OCI-LY1 (cell line): ENCODE data around the gene NR1D2.

ENCODE experiments used
- H2AFZ ChIP-seq: fragments of 200-600 bp; sonication (generic), shearing (Covaris generic); 2 replicates; pipeline ENCODE4 v1.6.0; 2014; ENCODE audit warnings: antibody characterized with exemption, mild to moderate bottlenecking, low read length
- H3F3A ChIP-seq: fragments of 200-600 bp; sonication (generic), shearing (Covaris generic); 2 replicates; pipeline ENCODE4 v1.6.0; 2014; ENCODE audit warnings: mild to moderate bottlenecking, antibody characterized with exemption, low read length, moderate library complexity; ENCODE audit not compliant: insufficient read depth
- H3K27ac ChIP-seq: fragments of 200-600 bp; sonication (generic); 2 replicates; pipeline ENCODE4 v1.5.1; 2014; ENCODE audit warnings: low read length, mixed run types, mild to moderate bottlenecking, low read depth; ENCODE audit not compliant: poor library complexity, severe bottlenecking
- H3K27me3 ChIP-seq: fragments of 200-600 bp; sonication (generic); 2 replicates; pipeline ENCODE4 v1.6.0; 2014; ENCODE audit warnings: antibody characterized with exemption, mild to moderate bottlenecking, low read length, moderate library complexity; ENCODE audit not compliant: insufficient read depth
- H3K36me3 ChIP-seq: fragments of 200-600 bp; sonication (generic); 2 replicates; pipeline ENCODE4 v1.6.1; 2014; ENCODE audit warnings: mild to moderate bottlenecking, antibody characterized with exemption, low read length, moderate library complexity, mixed read lengths; ENCODE audit not compliant: insufficient read depth
- H3K4me1 ChIP-seq: fragments of 200-600 bp; sonication (generic); 2 replicates; pipeline ENCODE4 v1.5.1; 2014; ENCODE audit warnings: mild to moderate bottlenecking, low read length, moderate library complexity; ENCODE audit not compliant: insufficient read depth, severe bottlenecking
- H3K4me2 ChIP-seq: fragments of 200-600 bp; sonication (generic), shearing (Covaris generic); 2 replicates; pipeline ENCODE4 v1.6.1; 2014; ENCODE audit warnings: low read length
- H3K4me3 ChIP-seq: fragments of 200-600 bp; sonication (generic); 2 replicates; pipeline ENCODE4 v1.5.1; 2014; ENCODE audit warnings: low read length, low read depth, mild to moderate bottlenecking, mixed read lengths; ENCODE audit not compliant: poor library complexity, severe bottlenecking
- H3K79me2 ChIP-seq: fragments of 200-600 bp; shearing (Covaris generic); 2 replicates; pipeline ENCODE4 v1.6.1; 2016; ENCODE audit warnings: mixed run types, low read length, mixed read lengths; ENCODE audit not compliant: insufficient read depth
- H3K9ac ChIP-seq: fragments of 200-600 bp; sonication (generic), shearing (Covaris generic); 2 replicates; pipeline ENCODE4 v1.6.1; 2014; ENCODE audit warnings: mild to moderate bottlenecking, low read length, mixed read lengths
- H3K9me2 ChIP-seq: fragments of 200-600 bp; sonication (generic), shearing (Covaris generic); 2 replicates; pipeline ENCODE4 v1.6.1; 2014; ENCODE audit warnings: low read depth, mild to moderate bottlenecking, low read length, mixed read lengths
- H3K9me3 ChIP-seq: fragments of 200-600 bp; shearing (Covaris generic); 2 replicates; pipeline ENCODE4 v1.6.1; 2014; ENCODE audit warnings: low read length, mixed read lengths
- H4K20me1 ChIP-seq: fragments of 200-600 bp; sonication (generic), shearing (Covaris generic); 2 replicates; pipeline ENCODE4 v1.6.0; 2016; ENCODE audit warnings: mild to moderate bottlenecking, low read length; ENCODE audit not compliant: insufficient read depth
- CTCF ChIP-seq: fragments of 200-600 bp; sonication (generic), shearing (Covaris generic); IDR thresholded peaks from 2 replicates; pipeline ENCODE4 v1.5.1; 2017; ENCODE audit warnings: mild to moderate bottlenecking, antibody characterized with exemption, low read length, moderate library complexity, mixed read lengths
- EZH2 ChIP-seq: fragments of 200-600 bp; sonication (generic), shearing (Covaris generic); IDR thresholded peaks from 2 replicates; pipeline ENCODE4 v1.8.0; 2017; ENCODE audit warnings: borderline replicate concordance, mixed run types, mild to moderate bottlenecking, antibody characterized with exemption, low read length, moderate library complexity, mixed read lengths

Gene NR1D2

GRCh38 chr3:23949784-23950183 lies 4.7 kb downstream of the NR1D2 start:
- no peak overlapping the region for H3K4me2 ChIP-seq
- no peaks in the 10 kb centered on the region; the same call in 1 of the 2 replicates for H3K36me3 ChIP-seq
- H3K9me2 ChIP-seq: no peaks in the 10 kb centered on the region
- H3K79me2 ChIP-seq: no peaks in the 10 kb centered on the region
- peaks cover 34% of the 10 kb centered on the region for H3K4me1 ChIP-seq
- TF ChIP-seq EZH2 (no peak), CTCF (no peak)
- H2AFZ ChIP-seq: no peak overlapping the region
- no peak overlapping the region for H3K27ac ChIP-seq
- H3K27me3 ChIP-seq: no peaks in the 10 kb centered on the region
- no peaks in the 10 kb centered on the region for H4K20me1 ChIP-seq
- peaks cover 10% of the 10 kb centered on the region; the same call in 1 of the 2 replicates for H3F3A ChIP-seq
- no peak overlapping the region for H3K9ac ChIP-seq
- H3K4me3 ChIP-seq: no peak overlapping the region
- no peaks in the 10 kb centered on the region for H3K9me3 ChIP-seq

- Histone ChIP-seq H3K4me3 (no peak overlapping the region), H3K9me2 (no peaks in the 10 kb centered on the region), H3K9me3 (no peaks in the 10 kb centered on the region), H3K79me2 (no peaks in the 10 kb centered on the region), H3K4me2 (no peak overlapping the region), H3K27ac (no peak overlapping the region), H3K4me1 (peaks cover 34% of the 10 kb centered on the region), H3K9ac (no peak overlapping the region), H2AFZ (no peak overlapping the region), H3K36me3 (no peaks in the 10 kb centered on the region; the same call in 1 of the 2 replicates), H4K20me1 (no peaks in the 10 kb centered on the region), H3K27me3 (no peaks in the 10 kb centered on the region), H3F3A (peaks cover 10% of the 10 kb centered on the region; the same call in 1 of the 2 replicates)
- TF ChIP-seq CTCF (no peak), EZH2 (no peak)
These were observed 5.2 kb downstream of the NR1D2 start for GRCh38 chr3:23950293-23950692.

DNA sequence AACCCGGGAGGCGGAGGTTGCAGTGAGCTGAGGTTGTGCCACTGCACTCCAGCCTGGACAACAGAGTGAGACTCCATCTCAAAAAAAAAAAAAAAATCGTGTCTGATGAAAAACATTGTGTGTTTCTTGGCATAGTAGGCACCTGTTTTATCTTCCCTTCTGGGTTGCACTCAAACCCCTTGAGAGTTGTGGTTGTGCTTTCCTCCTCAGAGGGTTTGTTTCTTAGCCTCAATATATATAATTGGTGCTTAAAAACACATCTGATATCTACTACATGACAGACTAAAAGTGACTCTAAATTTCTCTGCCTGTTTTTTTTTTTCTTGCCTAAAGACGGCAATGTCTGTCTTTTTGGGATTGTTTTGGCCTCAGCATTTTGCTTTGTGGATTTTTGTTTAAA lies 7.6 kb downstream of the NR1D2 start:
- Histone ChIP-seq H3K4me3 (no peak overlapping the region), H2AFZ (no peak overlapping the region), H3K9me3 (no peaks in the 10 kb centered on the region), H3K79me2 (no peaks in the 10 kb centered on the region), H3K9ac (no peak overlapping the region), H3K9me2 (no peaks in the 10 kb centered on the region), H3F3A (0 out of 2 replicates have a peak, but pooled peaks cover 5% of the 10 kb centered on the region), H3K36me3 (no peaks in the 10 kb centered on the region; the same call in 1 of the 2 replicates), H3K27me3 (no peaks in the 10 kb centered on the region), H3K4me2 (no peak overlapping the region), H3K4me1 (peaks cover 27% of the 10 kb centered on the region), H3K27ac (no peak overlapping the region), H4K20me1 (no peaks in the 10 kb centered on the region)
- TF ChIP-seq CTCF (no peak), EZH2 (no peak)
